B cell (primary cell): ENCODE results near the gene SALL4. TPM values are rescaled to one million over a fixed set of nuclear protein-coding genes. Genes with fewer than 3 reads are reported as not detected.

ENCODE experiments used
- ATAC-seq: fragments of 200-7000 bp; cut with Tn5 transposase; one replicate; pipeline ENCODE4 v1.10.0; 2021; ENCODE audit warnings: low read depth, mild to moderate bottlenecking, moderate number of reproducible peaks, moderate library complexity
- CTCF ChIA-PET: fragments of 350-600 bp; sonication (Branson Sonifier 250); formaldehyde crosslinking; loops from one replicate; lab custom pipeline; 2021; ENCODE audit warnings: antibody characterized with exemption, inconsistent platforms; lab: Charles Lee
- POLR2A ChIA-PET: fragments of 350-600 bp; sonication (Branson Sonifier 250); formaldehyde crosslinking; loops from one replicate; lab custom pipeline; 2021; ENCODE audit warnings: antibody characterized with exemption; lab: Charles Lee
- DNase-seq: peaks from one replicate; pipeline ENCODE4 v3.0.0; 2013
- H2AFZ ChIP-seq: 2 replicates; pipeline ENCODE4 v1.6.1; 2012; ENCODE audit warnings: mild to moderate bottlenecking, low read depth, low read length; ENCODE audit not compliant: insufficient read depth, poor library complexity, severe bottlenecking
- H3K27ac ChIP-seq, 2 donors: 1 replicate in 1 of 2; 2 replicates in 1 of 2; pipeline ENCODE4 v1.5.1; 2012 to 2013; ENCODE audit warnings: low read length in 2 of 2, mild to moderate bottlenecking in 2 of 2, moderate library complexity in 1 of 2
- H3K27me3 ChIP-seq, 4 experiments: fragments of 200-600 bp in 1 of 4; sonication (generic) in 1 of 4; replicated peaks in 1 of 4; 1 replicate in 2 of 4; 2 replicates in 2 of 4; pipeline versions ENCODE4 v1.6.1 to v1.7.0; 2013 to 2016; ENCODE audit warnings: low read length in 3 of 4, mild to moderate bottlenecking in 2 of 4, mixed read lengths in 1 of 4, moderate library complexity in 1 of 4; ENCODE audit not compliant: insufficient read depth in 4 of 4, control insufficient read depth in 3 of 4; ENCODE audit errors: control extremely low read depth in 1 of 4
- H3K36me3 ChIP-seq, 2 experiments: replicated peaks in 1 of 2; 1 replicate in 1 of 2; 2 replicates in 1 of 2; pipeline versions ENCODE4 v1.6.1 to v1.7.1; 2013; ENCODE audit warnings: low read length in 1 of 2; ENCODE audit not compliant: insufficient read depth in 2 of 2, control insufficient read depth in 1 of 2; ENCODE audit errors: control extremely low read depth in 1 of 2, extremely low read depth in 1 of 2
- H3K4me1 ChIP-seq, 2 donors: fragments of 200-600 bp in 1 of 2; sonication (generic) in 1 of 2; 1 replicate in 1 of 2; 2 replicates in 1 of 2; pipeline versions ENCODE4 v1.5.1 to v1.6.1; 2013 to 2017; ENCODE audit warnings: low read length in 2 of 2; ENCODE audit not compliant: control insufficient read depth in 2 of 2, insufficient read depth in 2 of 2
- H3K4me2 ChIP-seq: replicated peaks from 2 replicates; pipeline ENCODE3; 2012; ENCODE audit warnings: mild to moderate bottlenecking, low read depth, low read length; ENCODE audit not compliant: poor library complexity, severe bottlenecking
- H3K4me3 ChIP-seq, 5 experiments: fragments of 200-600 bp in 1 of 5; sonication (generic) in 1 of 5; 1 replicate in 3 of 5; 2 replicates in 2 of 5; pipeline versions ENCODE4 v1.5.1 to v1.7.0; 2011 to 2016; ENCODE audit warnings: low read length in 4 of 5, mild to moderate bottlenecking in 4 of 5, low read depth in 2 of 5, control low read depth in 1 of 5, moderate library complexity in 1 of 5; ENCODE audit not compliant: insufficient read depth in 1 of 5; ENCODE audit errors: control extremely low read depth in 1 of 5, extremely low read depth in 1 of 5
- H3K79me2 ChIP-seq: fragments of 200-600 bp; sonication (generic); one replicate; pipeline ENCODE4 v1.6.0; 2016; ENCODE audit warnings: low read length; ENCODE audit not compliant: control insufficient read depth, insufficient read depth
- H3K9ac ChIP-seq: fragments of 200-600 bp; sonication (generic); 2 replicates; pipeline ENCODE4 v1.6.1; 2017; ENCODE audit warnings: mild to moderate bottlenecking, low read length, moderate library complexity
- H3K9me3 ChIP-seq, 3 donors: one replicate each; pipeline versions ENCODE4 v1.6.1 to v1.7.1; 2013; ENCODE audit warnings: low read length in 2 of 3; ENCODE audit not compliant: control insufficient read depth in 2 of 3, insufficient read depth in 1 of 3; ENCODE audit errors: control extremely low read depth in 1 of 3
- H4K20me1 ChIP-seq: 2 replicates; pipeline ENCODE4 v1.6.0; 2012; ENCODE audit warnings: mild to moderate bottlenecking, low read length; ENCODE audit not compliant: insufficient read depth, control insufficient read depth, poor library complexity, severe bottlenecking
- H3K27ac Mint-ChIP-seq: one replicate; pipeline ENCODE4 v1.8.0; 2021; ENCODE audit warnings: mixed read lengths
- H3K27me3 Mint-ChIP-seq: one replicate; pipeline ENCODE4 v1.8.0; 2021; ENCODE audit warnings: mixed read lengths
- H3K4me1 Mint-ChIP-seq: one replicate; pipeline ENCODE4 v1.8.0; 2021; ENCODE audit warnings: mixed read lengths
- H3K4me3 Mint-ChIP-seq: one replicate; pipeline ENCODE4 v1.8.0; 2021; ENCODE audit warnings: mixed read lengths
- H3K9me3 Mint-ChIP-seq: one replicate; pipeline ENCODE4 v1.8.0; 2022; ENCODE audit warnings: mixed read lengths; ENCODE audit not compliant: insufficient read depth
- EZH2 ChIP-seq: IDR thresholded peaks from 2 replicates; pipeline ENCODE4 v1.6.1; 2012; ENCODE audit warnings: borderline replicate concordance, low read depth, mild to moderate bottlenecking, moderate library complexity, low read length; ENCODE audit not compliant: insufficient read depth, poor library complexity, severe bottlenecking
- whole genome bisulfite sequencing: methylation state at CpG from one replicate; pipeline ENCODE4 v1.1.5; 2013; ENCODE audit warnings: missing lambda C conversion rate; ENCODE audit not compliant: insufficient coverage; 5-methylcytosine and 5-hydroxymethylcytosine counted together
- intact Hi-C: fragments of 100-400 bp; cut with micrococcal nuclease; formaldehyde crosslinking; loops from one replicate; pipeline ENCODE4 v1.10.0; 2022
- polyA plus RNA-seq: library from polyadenylated mRNA; depleted of rRNA; stranded (reverse); fragments of >200 nt; gene quantifications from 2 replicates; pipeline ENCODE4 v1.2.3, GENCODE V29; 2012
- total RNA-seq, 2 donors: library from RNA; stranded (reverse); fragments of 120-200 nt in 1 of 2; gene quantifications; 1 replicate in 1 of 2; 2 replicates in 1 of 2; pipeline versions ENCODE4 v1.2.3 to v1.2.4, GENCODE V29; 2013 to 2022
- TF ChIP-seq, protein P1 (sequence below): fragments of 200-600 bp; IDR thresholded peaks from one replicate; pipeline ENCODE4 v1.8.0; 2022; ENCODE audit warnings: antibody characterized with exemption, mild to moderate bottlenecking

The SALL4 gene
- total and polyA plus RNA-seq, 2 donors (not counting 1 experiment from before 2014, with no cell fraction given), result 0.21 TPM; not detected in 1

- no peak overlapping the region for H3K27ac ChIP-seq
- H3K4me2 ChIP-seq, result no peak overlapping the region
- no peak overlapping the region for H3K4me3 ChIP-seq
- H3K36me3 ChIP-seq, result no peaks in the 10 kb centered on the region
- WGBS, result 100% methylated on average over 1 of the region's 4 CpGs
- Mint-ChIP-seq H3K27ac (no peak overlapping the region), H3K9me3 (no peaks in the 10 kb centered on the region), H3K4me1 (peaks cover 12% of the 10 kb centered on the region), H3K27me3 (peaks cover 55% of the 10 kb centered on the region), H3K4me3 (no peak overlapping the region)
- no peaks in the 10 kb centered on the region for H4K20me1 ChIP-seq
- no peaks in the 10 kb centered on the region for H3K9me3 ChIP-seq
- H3K4me1 ChIP-seq, result peaks cover 13 to 17% of the 10 kb centered on the region in 2 donors
- no peak overlapping the region for H2AFZ ChIP-seq
- H3K27me3 ChIP-seq, result peaks cover 0 to 39% (median 19%) of the 10 kb centered on the region in 4 experiments
- no peaks in the 10 kb centered on the region for H3K79me2 ChIP-seq
- H3K9ac ChIP-seq, result no peak overlapping the region
- ATAC-seq, result no peak
- DNase-seq, result no peak
- ChIA-PET CTCF (no interaction called here), POLR2A (no interaction called here)
- no peak for TF ChIP-seq EZH2
- intact Hi-C loops, result no loop called here
These were observed 980 bp upstream of the SALL4 start for GRCh38 chr20:51803148-51803854.

GRCh38 chr20:51801823-51802123, 548 bp downstream of the SALL4 start:
- Mint-ChIP-seq H3K4me3 (no peak overlapping the region), H3K27me3 (peaks cover 66% of the 10 kb centered on the region), H3K4me1 (peaks cover 12% of the 10 kb centered on the region), H3K9me3 (no peaks in the 10 kb centered on the region), H3K27ac (no peak overlapping the region)
- ChIA-PET POLR2A (no interaction called here), CTCF (no interaction called here)
- no peaks in the 10 kb centered on the region for H3K79me2 ChIP-seq
- H3K4me1 ChIP-seq, result peaks cover 13 to 17% of the 10 kb centered on the region in 2 donors
- H2AFZ ChIP-seq, result no peak overlapping the region
- H4K20me1 ChIP-seq, result no peaks in the 10 kb centered on the region
- ATAC-seq, result no peak
- no peak overlapping the region for H3K9ac ChIP-seq
- no peak for DNase-seq
- H3K27ac ChIP-seq, result no peak overlapping the region
- TF ChIP-seq, protein P1, sequence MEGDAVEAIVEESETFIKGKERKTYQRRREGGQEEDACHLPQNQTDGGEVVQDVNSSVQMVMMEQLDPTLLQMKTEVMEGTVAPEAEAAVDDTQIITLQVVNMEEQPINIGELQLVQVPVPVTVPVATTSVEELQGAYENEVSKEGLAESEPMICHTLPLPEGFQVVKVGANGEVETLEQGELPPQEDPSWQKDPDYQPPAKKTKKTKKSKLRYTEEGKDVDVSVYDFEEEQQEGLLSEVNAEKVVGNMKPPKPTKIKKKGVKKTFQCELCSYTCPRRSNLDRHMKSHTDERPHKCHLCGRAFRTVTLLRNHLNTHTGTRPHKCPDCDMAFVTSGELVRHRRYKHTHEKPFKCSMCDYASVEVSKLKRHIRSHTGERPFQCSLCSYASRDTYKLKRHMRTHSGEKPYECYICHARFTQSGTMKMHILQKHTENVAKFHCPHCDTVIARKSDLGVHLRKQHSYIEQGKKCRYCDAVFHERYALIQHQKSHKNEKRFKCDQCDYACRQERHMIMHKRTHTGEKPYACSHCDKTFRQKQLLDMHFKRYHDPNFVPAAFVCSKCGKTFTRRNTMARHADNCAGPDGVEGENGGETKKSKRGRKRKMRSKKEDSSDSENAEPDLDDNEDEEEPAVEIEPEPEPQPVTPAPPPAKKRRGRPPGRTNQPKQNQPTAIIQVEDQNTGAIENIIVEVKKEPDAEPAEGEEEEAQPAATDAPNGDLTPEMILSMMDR, result no peak
- TF ChIP-seq EZH2, result no peak
- H3K36me3 ChIP-seq, result no peaks in the 10 kb centered on the region
- WGBS, result 20% methylated on average over 8 of the region's 8 CpGs
- peaks cover 0 to 39% (median 20%) of the 10 kb centered on the region in 4 experiments for H3K27me3 ChIP-seq
- intact Hi-C loops, result no loop called here
- H3K4me2 ChIP-seq, result peak overlapping the region; percentile 54
- no peak overlapping the region for H3K4me3 ChIP-seq
- H3K9me3 ChIP-seq, result no peaks in the 10 kb centered on the region
